NCI-H69 (cell line): ENCODE measurements around the gene VGF.
A peak's percentile ranks its signal among the peaks of the same experiment; 100 is the strongest.

Experiments used
- DNase-seq: peaks from one replicate; lab custom pipeline; 2025; lab: John Stamatoyannopoulos, UW

Gene VGF

DNA sequence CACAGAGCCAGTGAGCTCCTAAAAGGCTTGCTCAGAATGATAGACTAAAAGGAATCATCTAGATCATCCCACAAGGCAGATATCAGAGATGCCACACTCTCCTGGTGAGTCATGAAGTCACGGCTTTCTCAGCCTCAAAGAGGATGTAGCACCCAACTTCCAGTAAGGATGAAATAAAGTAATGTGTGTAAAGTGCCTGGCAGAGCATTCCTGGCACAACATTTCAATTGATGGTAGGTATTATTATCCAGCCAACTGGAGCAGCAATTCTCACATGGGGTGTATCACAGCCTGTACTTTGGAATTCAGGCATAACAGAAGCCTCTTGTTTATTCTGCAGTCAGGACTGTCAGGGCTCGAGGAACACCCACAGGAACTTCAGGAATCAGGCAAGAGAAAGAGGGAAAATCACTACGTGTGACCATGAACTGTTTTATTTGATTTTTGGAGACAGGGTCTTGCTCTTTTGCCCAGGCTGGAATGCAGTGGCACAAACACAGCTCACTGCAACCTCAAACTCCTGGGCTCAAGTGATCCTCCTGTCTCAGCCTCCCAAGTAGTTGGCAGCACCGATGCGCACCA, 20.0 kb upstream of the VGF start:
- no peak for DNase-seq

GRCh38 chr7:101180130-101180755, 14.9 kb upstream of the VGF start, which contains the start of gene NAT16:
NAT16 (minus strand) TSS chr7:101180293; CDS start chr7:101174807, 5,486 bp downstream.
- no peak for DNase-seq

DNA sequence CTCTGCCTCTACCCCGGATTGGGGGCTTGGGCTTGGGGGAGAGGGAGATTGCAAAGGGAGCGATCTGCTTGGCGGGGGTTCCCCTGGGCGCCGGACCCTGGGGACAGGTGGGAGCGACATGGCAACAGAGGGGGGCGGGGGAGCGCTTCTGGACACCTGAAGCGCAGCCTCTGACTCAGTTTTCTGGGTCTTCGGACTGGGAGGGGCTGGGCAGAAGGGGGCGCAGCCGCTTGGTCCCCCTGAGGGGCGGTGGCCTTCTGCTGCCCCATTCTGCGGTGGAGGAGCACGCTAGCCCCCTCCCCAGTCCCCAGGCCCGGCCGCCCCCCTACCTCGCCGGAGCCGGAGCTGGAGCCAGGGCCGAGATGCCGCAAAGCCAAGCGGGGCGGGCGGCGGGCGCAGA, 14.3 kb upstream of the VGF start:
- peak; percentile 26 for DNase-seq

DNA sequence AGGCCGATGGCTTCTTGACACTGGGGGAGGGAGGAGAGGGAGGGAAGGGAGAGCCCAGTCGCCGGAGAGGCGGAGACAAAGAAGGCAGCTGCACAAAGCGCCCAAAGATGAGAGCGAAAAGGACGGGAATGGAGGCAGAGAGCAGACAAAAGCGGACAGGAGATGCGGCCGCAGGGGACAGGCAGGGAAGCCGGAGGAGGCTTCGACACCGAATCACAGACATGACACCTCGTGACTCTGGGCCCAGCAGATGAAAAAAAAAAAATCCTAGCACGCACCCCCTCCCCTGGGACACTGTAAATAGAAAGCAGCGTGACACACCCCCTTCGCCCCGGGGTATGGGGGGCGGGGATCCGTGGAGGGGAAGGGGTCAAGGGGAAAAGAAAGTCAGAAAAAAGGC, 13.7 kb upstream of the VGF start:
- peak; percentile 61 for DNase-seq

DNA sequence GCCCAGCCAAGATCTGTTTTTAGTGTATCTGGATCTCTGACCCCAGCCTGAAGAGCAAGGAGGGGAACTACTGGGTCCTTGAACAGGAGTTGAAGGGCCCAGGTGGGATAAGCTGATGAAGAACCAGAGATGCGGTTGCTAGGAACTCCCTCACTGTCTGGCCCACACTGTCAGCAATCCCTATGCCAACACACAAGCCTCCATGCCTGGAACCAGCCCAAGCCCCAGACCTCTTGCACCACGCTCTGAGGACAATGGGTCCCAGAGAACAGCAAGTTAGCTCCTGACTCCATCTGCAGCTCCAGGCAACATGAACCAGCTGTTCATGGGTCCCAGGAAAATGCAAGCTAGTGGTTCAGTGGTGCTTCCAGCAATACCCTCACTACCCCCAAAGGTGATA, 12.3 kb upstream of the VGF start:
- no peak for DNase-seq

DNA sequence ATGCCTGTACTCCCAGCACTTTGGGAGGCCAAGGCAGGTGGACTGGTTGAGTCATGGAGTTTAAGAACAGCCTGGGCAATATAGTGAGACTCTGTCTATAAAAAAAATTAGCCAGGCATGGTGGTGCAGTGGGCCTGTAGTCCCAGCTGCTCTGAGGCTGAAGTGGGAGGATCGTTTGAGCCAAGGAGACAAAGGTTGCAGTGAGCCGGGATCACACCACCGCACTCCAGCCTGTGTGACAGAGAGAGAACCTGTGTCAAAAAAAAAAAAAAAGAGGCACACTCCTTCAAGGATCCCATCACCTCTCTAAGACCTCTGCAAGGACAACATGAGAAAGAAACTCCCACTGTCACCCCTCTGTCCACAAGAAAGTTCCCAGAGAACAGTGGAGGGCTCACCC, 10.3 kb upstream of the VGF start:
- no peak for DNase-seq

DNA sequence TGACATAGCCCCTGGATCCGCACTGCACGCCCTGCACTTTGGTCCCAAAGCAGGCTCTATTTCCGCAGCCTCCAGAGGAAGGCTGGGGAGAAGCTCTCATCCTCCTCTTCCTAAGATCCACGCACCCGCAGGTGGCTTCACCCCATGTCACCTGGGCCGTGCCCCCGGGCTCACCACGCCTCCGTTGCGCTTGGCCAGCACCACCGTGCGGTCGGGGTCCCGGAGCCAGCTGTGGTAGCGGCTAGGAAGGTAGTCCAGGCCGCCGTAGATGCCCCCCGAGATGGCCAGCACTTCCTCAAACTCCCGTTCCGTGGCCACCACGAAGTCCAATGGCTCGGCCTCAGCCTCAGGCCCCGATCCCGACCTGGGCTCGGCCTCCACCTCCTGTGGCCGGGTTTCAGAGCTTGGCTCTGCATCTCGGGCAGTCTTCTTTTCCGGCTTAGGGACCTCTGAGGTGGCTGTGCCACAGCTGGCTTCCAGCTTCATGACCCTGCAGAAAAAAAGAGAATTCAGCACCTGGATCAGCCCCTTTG, 9.0 kb upstream of the VGF start:
- no peak for DNase-seq

DNA sequence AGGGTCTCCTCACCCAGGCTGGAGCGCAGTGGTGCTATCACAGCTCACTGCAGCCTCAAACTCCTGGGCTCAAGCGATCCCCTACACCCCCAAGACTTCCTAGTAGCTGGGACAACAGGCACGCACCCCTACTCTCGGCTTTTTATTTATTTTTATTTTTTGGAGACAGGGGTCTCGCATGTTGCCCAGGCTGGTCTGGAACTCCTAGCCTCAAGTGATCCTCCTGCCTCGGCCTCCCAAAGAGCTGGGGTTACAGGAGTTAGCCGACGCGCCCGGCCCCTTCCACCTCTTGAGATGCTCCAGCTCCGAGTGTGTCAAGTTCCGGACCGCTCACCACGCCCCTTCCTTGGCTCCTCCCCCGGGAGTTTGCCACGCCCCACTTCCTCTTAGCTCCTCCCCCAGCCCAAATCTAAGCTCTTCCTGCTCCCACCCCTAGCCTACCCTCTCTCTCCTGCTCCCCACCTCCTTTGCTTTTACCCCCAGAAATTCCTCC, 8.4 kb upstream of the VGF start:
- peak; percentile 63 for DNase-seq

DNA sequence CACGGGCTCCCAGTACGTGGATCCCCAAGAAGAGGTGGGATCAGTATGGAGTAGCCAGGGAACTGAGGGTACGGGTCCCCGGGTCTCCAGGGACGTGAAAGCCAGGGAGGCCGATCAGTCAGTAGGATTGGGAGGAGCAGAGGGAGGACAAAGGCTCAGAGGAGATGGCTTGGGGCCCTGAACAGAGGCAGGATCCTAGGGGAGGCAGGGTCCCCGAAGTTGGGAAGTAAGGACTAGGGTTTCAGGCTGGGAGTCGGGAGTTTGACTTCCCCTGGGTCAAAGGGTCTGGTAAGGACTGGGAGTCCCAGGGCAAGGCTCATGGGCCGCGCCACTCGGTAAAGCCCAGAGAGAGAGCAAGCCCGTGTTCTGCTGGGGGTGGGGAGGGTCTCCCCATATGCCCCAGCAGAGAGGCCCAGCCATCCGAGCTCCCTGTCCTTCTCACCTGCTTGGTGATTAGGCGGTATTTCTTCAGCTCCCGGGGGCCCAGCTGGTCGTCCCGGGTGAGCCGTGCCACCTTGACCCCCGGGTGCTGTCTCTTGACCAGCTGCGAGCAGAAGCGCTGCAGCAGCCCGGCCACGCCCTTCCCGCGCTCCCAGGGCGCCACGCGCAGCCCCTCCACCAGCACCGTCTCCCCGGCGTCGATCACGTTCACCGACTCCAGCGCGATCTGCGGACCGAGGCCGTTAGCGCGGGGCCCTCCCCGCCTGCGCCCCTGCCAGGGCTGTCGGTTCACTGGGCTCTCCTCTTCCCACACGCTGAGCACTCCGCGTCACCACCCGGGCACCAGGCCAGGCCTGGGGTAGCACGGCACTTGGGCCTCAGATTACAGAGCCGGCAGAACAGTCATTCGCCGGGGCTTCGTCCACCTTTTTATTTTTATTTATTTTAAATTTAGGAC, 7.7 kb upstream of the VGF start:
- peak; percentile 84 for DNase-seq

DNA sequence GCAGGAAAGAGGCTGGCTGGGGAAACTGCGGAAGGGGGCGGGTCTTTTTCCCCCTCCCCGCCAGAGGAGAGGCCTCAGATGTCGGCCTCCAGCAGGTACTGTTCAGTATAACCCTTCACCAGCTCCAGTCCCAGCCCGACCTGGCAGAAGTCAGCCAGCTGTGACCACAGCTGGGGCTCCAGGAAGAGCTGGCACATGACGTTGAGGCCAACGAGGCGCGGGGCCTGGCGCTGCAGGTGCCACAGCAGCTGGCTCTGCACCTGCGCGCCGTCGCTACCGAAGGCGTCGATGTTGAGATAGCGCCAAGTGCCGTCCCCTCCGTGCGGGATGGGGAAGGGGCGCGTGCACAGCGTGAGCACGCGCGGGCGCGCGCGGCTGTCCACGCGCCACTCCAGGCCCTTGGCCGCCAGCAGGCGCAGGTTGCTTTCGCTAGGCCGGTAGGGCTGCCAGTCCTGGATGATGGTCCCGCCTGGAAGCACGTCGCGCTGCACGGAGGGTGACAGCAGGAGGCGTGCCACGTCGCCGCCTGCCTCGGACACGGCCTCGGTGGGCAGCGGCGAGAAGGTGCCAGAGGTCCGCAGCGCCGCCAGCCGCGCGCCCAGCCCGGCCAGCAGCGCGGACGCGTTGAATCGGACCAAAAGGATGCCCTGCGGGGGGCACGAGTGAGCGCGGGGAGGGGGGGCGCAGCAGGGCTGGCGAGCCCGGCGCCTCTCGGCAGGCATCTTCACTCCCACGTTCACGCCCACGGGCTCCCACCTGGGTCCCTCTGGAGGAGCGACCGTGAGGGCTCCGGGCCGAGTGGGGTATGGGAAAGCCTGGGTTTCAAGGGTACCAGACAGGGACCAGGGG, 6.9 kb upstream of the VGF start:
- DNase-seq: peak; percentile 85

DNA sequence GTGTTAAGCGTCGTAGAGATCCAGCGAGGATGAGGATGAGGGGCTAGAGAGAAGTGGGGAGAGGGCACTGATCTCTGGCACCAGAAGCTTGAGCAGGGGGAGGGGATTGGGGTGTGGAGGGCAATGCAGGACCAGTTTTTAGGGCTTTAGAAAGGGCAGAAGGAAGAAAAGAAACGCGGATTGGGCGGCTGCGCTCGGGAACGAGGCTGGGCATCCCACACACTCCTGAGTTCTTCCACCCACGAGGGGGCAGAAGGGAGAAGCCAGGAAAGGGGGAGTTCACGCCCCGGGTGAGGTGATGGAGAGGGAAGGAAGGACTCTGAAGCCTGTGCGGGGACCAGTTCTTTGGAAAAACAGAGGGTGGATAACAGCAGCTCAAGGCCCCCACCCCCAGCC, 6.1 kb upstream of the VGF start:
- peak; percentile 34 for DNase-seq

- DNase-seq: no peak
Observed at GRCh38 chr7:101170617-101171441, 5.5 kb upstream of the VGF start.

DNA sequence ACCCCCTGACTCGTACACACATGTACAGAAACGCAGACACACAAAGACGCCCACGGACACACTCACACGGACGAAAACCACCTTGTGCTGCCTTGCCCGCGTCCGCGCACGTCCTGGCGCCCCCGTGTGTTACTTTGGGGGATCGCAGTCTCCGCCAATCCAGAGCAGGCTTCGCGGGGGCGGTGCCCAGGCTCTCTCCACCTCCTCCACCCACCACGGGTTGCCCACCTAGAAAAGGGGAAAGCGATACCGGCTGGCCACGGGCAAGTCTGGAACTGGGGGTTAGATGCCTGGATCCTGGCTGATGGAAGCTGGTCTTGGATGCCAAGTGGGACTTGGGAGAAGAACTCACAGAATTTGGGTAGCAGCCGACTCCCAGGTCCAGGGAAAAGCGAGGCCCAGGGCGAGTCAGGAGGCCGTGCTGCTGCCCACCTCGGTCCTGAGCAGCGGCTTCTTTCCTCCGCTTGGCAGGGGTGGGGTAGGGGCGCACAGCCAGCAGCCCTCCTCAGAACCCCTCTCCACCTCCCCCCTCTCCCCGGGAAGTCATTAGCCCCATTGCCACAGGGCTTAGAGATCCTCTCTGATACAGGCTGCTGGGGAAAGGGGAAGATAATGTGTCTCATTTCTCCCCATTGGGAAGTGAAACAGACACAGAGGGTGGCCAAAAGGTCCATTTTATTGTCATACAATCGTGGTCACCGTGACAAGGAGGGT, 4.6 kb upstream of the VGF start:
- DNase-seq: peak; percentile 74

- no peak for DNase-seq
Observed at GRCh38 chr7:101169110-101169837, 3.9 kb upstream of the VGF start.

GRCh38 chr7:101168412-101169049, 3.2 kb upstream of the VGF start:
- DNase-seq: no peak

GRCh38 chr7:101167645-101168411, 2.5 kb upstream of the VGF start:
- DNase-seq: no peak

DNA sequence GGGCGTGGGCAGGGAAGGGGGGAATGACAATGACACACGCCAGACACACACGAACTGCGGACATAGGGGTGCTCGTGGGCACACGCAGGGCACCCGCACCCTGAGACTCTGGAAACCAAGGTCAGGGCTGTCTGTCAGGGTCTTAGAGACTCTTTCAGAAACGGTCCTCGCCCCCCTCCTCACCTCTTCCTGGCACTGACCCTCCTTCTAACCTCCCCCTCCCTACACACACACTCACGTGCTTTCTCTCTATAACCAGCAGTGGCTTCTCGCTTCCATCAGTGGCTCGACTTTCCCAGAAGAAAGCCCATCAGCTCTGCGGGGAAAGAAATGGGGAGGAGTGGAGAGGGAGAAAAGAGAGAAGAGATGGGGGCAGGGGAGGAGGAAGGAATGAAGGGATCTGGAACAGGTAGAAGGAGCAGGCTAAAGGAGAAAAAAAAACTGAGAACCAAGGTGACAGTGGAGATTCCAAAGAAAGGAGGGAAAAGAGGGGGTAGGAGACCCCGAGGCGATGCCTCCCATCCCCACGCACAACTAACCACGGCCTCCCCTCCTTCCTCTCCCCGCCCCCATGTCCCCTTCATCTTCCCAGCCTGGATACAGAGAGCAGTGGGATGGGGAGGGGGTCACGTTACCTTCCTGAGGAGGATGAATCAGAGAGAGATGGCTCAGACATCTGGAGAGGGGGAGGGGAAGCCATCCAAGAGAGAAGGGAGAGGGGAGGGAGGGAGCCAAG, 1.7 kb upstream of the VGF start:
- peak; percentile 85 for DNase-seq

DNA sequence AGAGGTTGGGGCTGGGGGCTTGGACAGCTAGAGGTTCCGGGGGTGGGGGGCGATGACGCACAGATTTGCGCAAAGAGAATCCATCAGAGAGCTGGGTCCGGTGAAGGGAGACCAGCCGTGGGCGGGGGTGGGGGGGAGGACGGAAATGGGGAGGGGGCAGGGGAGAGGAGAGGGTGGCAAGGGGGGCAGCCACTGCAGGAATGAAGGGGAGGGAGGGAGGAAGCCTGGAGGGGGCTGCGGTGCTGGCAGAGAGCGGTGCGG, 1.2 kb upstream of the VGF start:
- DNase-seq: no peak
